PC-3 (cell line): Measurements from ENCODE around the gene PXK.

Experiments used
- CTCF ChIP-seq: fragments of 300-600 bp; sonication (generic); conservative IDR thresholded peaks from 2 replicates; pipeline ENCODE4 v1.5.1; 2017; ENCODE audit warnings: antibody characterized with exemption, low read depth, mild to moderate bottlenecking, low read length
- EZH2 ChIP-seq: fragments of 300-600 bp; sonication (generic); IDR thresholded peaks from one replicate; pipeline ENCODE4 v1.6.1; 2017; ENCODE audit warnings: antibody characterized with exemption, mild to moderate bottlenecking, low read length; ENCODE audit not compliant: unreplicated experiment

GRCh38 chr3:58293516-58293915, 39.2 kb upstream of the PXK start:
- no peak for TF ChIP-seq CTCF
- TF ChIP-seq EZH2 = no peak
